ENCODE data around the gene MEOX2.

Gene MEOX2

GRCh38 chr7:15680446-15680845 is 6.0 kb downstream of the MEOX2 start:
- DNase-seq: peak in 1 of 2 experiments; percentile 24

DNA sequence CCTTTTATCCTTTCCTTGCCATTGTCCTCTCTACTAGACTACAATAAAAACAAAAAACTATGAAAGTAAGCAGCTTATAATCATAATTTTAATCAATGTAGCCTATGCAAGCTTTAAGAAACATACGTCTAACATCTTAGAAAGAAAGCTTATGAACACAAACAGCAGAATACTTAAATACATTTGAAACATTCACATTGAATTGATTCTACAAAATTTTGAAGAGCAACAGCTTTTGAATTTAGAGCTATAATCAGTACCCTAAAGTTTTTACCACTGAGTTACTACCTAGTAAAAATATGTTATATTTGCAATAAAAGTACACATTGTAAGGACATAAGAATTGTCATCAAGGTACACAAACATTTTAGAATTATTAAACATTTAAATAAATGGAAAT is 7.2 kb downstream of the MEOX2 start:
- no peak for DNase-seq

- DNase-seq: peak; percentile 20
Measured at GRCh38 chr7:15678653-15679052, 7.8 kb downstream of the MEOX2 start.

DNA sequence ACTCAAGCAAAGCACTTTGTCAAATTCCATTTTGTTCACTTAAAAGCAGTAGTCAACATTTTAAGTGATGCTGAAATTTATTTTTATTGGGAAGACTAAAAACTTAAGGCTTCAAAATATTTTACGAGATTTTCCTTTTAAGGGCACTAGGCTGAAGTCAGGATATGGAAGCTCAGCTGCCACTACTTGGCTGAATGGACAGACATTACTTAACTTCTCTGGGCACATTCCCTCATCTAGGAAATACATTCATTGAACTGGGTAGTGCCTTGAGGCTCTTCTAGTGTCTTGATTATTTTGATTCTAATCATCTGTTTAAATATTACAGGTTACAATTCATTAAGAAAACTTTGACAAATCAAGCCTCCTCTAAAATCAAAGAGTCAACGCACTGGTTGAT is 11.1 kb downstream of the MEOX2 start:
- no peak for DNase-seq

GRCh38 chr7:15674586-15674985 is 11.9 kb downstream of the MEOX2 start:
- peak in 1 of 2 experiments; percentile 24 for DNase-seq

DNA sequence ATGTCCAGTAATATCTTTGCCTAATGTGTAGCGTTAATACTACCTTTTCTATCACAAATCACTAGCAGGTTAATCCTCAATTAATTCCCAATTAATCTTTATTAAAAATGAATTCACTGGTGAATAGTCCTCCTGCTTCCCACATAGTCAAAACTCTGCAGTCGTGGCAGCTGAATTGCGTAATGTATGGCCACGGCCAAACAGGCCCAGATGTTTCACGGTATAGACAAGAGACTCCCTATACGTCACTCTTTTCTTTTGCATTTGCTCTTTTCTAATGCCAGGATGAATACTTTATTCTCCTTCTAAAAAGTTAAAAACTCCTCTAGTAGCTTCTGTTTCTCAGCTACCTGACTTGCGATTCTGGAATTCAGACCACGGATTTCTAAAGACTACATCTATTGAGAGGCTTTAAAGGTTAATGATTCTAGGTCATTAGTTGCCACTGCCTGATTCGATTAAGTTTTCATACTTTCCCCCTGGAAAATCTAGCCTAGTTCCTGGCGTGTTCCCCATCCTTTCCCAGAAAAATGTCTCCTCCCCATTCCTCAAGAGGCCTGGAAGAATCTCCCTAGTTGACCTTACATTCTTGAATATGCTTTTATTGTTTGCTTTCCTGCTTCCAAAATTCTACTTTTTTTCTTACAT is 16.9 kb downstream of the MEOX2 start:
- no peak for DNase-seq

GRCh38 chr7:15667991-15668390 is 18.5 kb downstream of the MEOX2 start:
- DNase-seq: no peak

GRCh38 chr7:15662451-15662850 is 24.0 kb downstream of the MEOX2 start:
- DNase-seq: no peak

DNA sequence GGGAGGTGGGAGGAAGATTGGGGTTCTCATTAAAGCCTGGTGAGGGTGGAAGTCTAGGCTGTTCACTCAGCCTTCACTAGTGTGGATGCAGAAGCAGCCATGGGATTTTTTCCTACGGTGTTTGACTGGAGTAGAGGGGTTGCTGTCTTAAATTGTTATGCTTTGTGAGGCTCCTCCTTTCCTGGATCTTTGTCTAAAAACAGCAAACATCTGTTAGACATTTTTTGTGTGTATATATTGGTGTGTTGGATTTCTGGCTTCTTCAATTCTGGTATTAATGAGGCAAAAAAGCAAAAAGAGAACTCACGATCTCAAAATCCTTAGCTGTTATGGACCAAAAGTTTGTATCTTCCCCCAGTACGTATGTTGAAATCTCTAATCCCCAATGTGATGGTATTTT is 28.2 kb downstream of the MEOX2 start:
- DNase-seq: no peak

GRCh38 chr7:15652776-15653290 is 33.6 kb downstream of the MEOX2 start:
- DNase-seq: no peak

GRCh38 chr7:15651693-15652092 is 34.8 kb downstream of the MEOX2 start:
- no peak for DNase-seq

DNA sequence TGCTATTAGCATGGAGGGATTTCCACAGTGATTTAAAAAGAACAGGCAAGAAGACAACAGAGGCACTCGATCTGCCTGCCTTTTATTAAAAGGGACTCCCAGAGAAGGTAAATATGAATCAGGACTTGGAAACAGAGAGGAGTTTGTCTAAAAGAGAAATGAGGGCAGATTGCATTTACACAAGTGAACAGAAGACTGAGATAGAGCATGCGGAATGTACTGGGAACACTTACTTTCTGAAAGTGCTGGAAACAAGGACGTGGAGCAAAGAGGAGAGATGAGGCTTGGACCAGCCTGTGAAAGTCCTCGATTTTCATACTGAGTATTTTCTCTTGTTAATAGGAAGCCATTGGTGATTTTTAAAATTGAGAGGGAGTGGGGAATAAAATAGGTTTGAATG is 35.7 kb downstream of the MEOX2 start:
- no peak for DNase-seq

GRCh38 chr7:15648461-15648961 is 38.0 kb downstream of the MEOX2 start:
- no peak for DNase-seq

DNA sequence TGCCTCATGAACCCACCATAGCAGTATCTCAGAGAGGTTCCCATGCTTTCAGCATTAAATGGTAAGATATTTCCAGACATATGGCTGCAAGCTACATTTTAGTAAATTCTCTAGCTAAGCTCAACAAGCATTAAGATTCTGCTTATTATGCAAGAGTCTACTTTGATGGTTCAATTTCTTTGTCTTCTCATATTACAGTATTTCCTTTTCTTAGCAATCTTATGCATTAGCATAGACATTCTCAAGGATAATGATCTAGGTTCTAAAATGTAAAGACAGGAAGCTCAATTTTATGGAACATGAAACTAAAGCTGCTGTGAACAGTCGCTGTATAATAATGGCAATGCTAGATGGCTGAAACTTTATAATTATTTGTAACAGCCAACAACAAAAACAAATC is 39.2 kb downstream of the MEOX2 start:
- peak in 1 of 2 experiments; percentile 14 for DNase-seq

DNA sequence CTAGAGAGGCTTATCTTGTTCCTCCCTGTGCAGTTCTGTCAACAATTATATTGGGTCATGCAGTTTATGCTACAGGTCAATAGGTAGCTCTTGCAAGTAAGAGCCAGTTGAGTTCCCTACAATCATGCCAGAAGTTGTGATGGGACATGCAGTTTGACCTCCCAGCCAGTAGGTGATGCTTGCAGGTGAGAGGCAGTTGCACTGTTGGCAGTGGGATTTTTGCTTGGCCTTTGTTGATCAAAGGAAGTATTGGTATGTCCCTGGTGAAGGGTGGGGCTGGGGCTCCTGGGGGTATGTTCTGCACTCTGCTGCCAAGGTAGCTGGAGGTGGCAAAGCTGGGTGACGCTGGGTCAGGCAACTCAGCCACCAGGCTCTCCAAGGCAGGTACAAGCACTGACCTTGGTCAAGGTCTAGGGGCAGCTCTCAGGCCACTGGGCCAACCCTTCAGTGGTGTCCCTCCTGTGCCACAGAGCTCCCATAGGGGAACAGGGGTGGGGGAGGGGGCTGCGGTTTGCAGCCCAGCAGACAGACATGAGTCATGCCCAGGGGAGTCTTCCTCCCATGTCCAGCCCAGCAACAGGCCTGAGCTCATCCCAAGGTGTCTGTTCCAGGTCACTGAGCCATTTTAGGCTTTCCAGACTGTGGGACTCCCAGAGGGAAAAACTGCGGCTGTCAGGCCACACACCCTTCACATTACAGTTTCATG is 43.3 kb downstream of the MEOX2 start:
- no peak for DNase-seq

DNA sequence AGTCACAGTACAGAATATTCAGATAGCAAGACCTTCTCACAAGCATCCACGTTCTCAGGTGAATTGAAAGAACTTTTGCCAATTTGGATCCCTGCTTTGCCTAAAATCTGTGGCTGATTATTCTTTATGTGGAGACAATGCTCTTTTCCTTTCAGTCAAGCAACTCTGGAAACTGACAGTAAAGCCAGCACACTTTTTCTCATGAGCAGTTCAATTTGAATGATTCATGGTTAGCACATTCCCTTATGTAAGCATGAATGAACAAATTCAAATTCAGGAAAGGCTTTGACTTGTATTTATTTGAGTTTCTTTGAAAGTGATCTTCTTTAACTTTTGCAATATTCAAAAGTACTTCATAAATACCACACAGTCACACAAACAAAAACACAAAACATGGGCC is 57.6 kb downstream of the MEOX2 start:
- no peak for DNase-seq

DNA sequence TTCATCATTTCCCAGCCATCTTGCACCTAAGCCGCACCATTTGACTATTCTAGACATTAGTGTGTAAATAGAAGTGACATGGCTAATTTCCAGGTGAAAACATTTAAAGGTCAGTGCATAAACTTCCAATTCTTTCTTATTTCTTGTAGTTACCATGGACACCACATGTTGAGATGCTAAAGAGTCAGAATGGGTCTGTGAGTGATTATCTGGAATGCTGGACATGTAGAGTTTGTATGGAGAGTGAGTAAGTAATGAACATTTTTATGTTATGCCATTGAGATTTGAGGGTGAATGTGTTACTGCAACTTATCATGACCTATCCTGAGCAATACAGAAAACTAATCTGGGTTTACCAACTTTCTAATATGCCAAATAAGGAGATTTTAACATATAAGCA is 60.4 kb downstream of the MEOX2 start:
- DNase-seq: no peak

GRCh38 chr7:15625466-15625865 is 61.0 kb downstream of the MEOX2 start:
- DNase-seq: no peak

- DNase-seq: no peak
Measured at GRCh38 chr7:15621468-15621867, 65.0 kb downstream of the MEOX2 start.

DNA sequence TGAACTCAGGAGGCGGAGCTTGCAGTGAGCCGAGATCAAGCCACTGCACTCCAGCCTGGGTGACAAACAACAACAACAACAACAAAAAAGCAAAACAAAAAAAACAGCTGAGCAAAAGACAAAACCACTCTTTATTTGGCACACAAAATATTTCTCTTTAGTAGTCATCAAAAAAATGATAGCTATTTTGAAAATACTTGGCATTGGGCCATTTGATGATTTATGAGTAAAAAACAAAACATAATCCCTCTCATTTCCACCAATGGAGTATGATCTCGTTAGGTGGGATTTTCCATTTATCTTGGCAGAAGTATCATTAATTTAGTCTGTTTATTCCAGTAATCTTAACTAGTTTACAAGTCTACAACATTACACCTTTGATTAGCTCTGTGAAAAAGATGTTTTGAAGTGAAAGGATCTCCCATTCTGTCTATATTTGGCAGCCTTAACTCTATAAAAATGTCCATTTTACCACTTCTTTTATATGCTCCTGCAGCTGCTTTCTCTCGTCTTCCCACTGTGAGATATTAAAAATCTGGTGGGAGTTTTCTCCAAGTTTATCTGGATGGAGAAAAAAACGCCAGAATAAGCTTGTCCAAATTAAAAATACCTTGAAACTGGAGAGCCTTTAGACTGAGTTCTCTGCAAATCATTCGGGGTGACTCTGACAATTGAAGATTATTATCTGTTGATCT is 65.8 kb downstream of the MEOX2 start:
- no peak for DNase-seq

DNA sequence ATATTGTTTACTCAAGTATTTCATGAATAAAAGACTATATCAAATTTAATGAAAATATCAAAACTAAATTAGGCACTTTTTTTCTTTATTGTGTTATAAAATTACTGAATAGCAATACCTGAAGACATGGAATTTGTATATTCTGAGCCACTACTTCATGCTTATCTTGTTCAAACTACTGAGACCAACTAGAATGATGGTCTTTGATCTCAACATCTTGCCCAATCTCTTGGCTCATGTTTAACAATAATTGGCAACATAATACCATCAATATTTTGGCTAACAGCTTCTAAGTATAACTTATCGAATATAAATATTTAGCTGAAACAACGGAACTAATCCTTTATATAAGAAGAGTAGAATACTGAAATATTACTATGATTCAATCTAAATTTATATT is 68.2 kb downstream of the MEOX2 start:
- DNase-seq: no peak

GRCh38 chr7:15612205-15612604 is 74.3 kb downstream of the MEOX2 start:
- no peak for DNase-seq

GRCh38 chr7:15610503-15610902 is 76.0 kb downstream of the MEOX2 start:
- DNase-seq: peak in 1 of 2 experiments; percentile 9

- no peak for DNase-seq
Measured at GRCh38 chr7:15609287-15609686, 77.2 kb downstream of the MEOX2 start.
